Activated naive CD8-positive, alpha-beta T cell treated with anti-CD3 and anti-CD28 coated beads, Interleukin-2, amount 50 U/mL, for 16 hours (primary cell): Measurements from ENCODE around the gene SYNDIG1L.
A peak's percentile ranks its signal among the peaks of the same experiment; 100 is the strongest.

Experiments used
- DNase-seq: peaks from one replicate; pipeline ENCODE4 v3.0.0-alpha.2; 2020; ENCODE audit warnings: low read depth, low spot score

The SYNDIG1L gene

DNA sequence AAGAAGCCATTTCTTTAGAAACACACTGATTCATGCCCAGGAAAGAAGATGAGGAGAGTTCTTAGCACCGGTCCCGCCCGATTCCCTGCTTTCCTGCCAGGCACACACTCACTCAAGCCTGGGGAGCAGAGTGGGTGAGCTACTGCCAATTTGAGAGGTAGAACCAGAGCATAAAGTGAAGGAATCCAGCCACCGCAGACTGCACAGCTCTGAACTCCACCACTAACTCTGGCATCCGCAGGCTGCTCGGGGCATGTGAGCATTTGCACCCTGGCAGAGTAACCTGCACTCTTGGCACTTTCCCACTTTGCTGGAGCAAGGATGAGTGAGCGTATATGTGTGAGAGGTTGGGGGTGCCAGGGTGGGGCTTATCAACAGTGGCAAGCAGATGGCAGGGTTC is 4.0 kb upstream of the SYNDIG1L start:
- DNase-seq: no peak

- DNase-seq: no peak
These were observed 3.2 kb upstream of the SYNDIG1L start for GRCh38 chr14:74429221-74429691.

DNA sequence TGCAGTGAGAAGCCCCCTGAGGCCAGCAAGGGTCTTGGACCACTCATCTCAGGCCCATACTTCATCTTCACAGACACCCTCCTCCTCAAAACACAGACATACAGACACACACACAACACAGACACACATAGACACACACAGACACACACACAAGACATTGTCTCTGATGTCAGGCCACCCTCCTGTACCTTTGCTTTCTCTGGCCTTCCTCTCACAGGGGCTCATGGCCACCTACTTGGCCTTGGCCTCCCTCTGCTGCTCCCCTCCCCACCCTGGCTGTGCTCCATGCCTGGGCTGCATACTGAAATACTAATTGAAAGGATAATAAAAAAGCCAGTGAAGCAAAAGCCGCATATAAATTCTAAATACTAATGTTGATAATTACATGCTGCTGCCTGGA is 1.6 kb upstream of the SYNDIG1L start:
- DNase-seq: no peak

GRCh38 chr14:74425525-74426201 is 347 bp downstream of the SYNDIG1L start:
- DNase-seq: peak; percentile 14

DNA sequence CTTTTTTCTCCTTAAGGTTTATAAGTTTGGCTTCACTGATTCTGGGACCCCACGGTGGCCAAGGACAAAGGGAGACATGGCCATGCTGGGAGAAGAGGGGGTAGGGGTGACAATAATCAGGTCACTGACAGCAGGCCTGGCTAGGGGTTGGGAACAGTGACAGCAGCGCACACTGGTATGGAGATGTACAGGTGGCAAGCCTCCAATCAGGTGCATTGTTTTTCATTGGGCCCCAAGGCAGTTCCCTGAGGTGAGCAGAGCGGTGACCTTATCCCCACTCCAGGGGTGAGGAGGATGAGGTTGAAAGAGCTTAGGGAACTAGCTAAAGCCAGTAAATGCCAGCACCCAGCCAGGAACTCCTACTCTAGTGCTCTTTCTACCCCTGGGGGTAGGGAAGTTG is 1.4 kb downstream of the SYNDIG1L start:
- DNase-seq: no peak

DNA sequence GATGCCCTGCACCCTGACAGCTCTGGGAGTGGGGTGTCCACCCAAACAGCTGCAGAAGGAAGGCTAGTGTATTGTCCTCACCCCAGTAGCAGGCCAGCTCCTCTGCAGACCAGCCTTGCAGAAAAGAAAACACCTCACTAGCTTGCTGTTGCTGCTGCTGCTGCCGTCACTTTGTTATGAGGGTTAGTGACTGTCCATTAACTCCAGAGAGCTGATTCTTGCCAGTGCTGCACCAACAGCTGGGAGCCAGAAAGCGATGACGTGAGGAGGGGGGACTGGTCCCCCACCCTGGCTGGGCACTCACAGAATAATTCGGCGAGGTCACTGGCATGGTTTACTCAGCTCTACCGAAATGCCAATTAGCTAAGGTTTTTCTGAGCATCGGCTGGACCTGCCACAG is 2.8 kb downstream of the SYNDIG1L start:
- no peak for DNase-seq

DNA sequence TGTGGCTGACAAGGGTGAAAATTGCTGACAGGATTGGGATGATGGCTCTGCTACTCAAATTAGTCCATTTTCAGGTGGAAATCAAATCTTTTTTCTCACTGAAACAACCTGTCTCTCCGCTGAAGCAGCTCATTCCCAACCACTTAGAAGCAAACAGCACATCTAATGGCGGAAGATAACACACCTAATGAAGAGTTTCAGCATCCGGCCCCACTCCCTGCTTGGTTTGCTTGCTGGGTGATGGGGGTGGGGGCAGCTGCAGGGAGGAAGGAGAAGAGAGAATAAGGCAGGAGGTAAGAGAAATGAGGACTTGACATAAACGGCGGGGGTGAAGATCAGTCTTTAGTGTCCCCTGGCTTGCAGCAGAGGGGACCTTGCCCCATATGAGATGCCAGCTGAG is 4.0 kb downstream of the SYNDIG1L start:
- DNase-seq: no peak

DNA sequence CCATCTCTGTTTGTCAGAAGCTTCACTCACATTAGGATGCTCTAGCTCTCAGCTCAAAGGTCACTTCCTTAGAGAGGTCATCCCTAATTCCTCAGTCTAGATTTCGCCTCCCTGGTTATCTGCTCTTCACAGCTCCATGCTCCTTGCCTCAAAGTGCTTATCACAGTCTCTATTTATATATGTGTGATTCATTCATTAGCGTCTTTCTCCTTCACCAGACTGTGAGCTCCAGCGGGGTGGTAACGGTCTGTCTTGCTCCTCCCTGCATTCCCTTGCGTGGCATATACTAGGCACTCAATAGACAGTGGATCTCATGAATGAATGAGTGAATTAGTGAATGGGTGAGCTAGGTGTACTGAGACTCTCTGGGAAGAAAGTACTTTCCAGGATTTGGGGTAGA is 6.9 kb downstream of the SYNDIG1L start:
- no peak for DNase-seq

DNA sequence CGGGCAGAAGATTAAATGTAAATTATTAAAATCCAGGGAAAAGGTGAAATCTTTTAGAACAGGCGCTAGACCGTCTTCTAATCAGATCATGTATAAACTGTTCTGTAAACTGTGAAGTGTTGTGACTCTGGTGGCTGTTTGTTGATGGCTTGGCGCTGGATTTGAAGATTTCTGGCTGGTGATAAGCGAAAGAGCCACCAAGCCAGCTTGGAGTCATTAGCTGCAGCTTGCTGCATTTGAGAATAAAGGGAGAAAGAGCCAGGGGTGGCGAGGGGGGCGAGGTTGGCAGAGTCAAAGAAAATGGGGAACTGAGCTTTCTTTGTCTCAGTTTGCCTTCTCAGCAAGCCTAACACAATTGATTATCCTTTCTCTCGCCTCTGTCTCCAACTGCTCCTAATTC is 8.0 kb downstream of the SYNDIG1L start:
- DNase-seq: no peak

GRCh38 chr14:74417611-74418010 is 8.4 kb downstream of the SYNDIG1L start:
- no peak for DNase-seq

GRCh38 chr14:74417201-74417600 is 8.8 kb downstream of the SYNDIG1L start:
- no peak for DNase-seq

GRCh38 chr14:74415115-74415437 is 10.9 kb downstream of the SYNDIG1L start:
- DNase-seq: no peak

DNA sequence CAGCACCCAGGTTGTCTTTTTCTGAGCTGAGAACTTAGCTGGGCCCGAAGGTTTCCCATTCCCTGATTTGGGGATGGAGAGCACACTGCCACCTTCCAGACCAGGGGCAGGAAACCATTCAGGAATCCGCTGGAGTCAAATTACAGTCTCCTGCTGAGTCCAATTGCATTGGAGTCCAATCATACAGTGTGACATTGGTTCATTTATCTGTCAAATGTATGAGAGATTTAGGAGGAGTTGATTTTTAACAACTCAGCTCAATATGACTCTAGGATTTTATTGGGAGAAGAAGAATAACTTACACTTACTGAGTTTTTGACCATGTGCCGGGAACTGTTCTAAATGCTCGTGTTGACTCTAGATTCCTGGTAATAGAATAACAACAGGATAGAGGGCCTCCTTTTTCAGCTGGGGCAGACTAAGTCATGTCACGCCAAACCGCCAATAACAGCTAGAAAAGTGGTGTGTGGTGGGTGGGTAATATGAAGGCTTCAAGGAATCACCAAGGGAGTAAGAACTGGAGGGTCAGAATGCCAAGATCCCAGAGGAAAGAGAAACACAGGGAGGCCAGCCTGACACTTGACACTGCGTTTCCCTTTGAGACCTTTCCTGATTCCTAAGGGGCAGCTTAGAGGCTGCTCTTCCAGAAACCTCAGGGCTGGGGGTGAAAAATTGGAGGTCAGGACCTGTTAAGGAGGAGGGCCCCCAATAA is 11.5 kb downstream of the SYNDIG1L start:
- DNase-seq: no peak

- no peak for DNase-seq
These were observed 12.4 kb downstream of the SYNDIG1L start for GRCh38 chr14:74413627-74414026.

GRCh38 chr14:74412753-74413152 is 13.3 kb downstream of the SYNDIG1L start:
- no peak for DNase-seq

GRCh38 chr14:74411671-74412070 is 14.3 kb downstream of the SYNDIG1L start:
- no peak for DNase-seq

DNA sequence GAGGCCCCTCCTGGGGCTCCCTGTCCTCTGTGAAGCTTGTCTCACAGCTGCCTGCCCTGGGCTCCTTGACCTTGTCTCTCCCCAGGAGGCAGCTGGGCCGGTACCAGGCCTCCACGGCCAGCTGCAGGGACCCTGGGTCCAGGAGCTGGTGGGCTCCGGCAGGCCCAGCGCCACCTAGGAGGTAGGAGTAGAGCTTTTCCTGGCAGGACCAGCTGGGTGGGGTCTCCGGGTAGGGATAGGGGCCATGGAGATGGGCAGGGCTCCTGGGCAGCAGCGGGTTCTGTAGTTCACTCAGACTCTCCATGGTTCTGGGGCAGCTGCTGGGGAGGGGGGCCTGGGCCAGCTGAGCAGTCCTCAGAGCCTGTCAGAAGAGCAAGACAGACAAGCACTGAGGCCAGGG is 16.6 kb downstream of the SYNDIG1L start:
- no peak for DNase-seq

GRCh38 chr14:74408870-74409269 is 17.1 kb downstream of the SYNDIG1L start:
- no peak for DNase-seq

- no peak for DNase-seq
These were observed 18.2 kb downstream of the SYNDIG1L start for GRCh38 chr14:74407801-74408154.

DNA sequence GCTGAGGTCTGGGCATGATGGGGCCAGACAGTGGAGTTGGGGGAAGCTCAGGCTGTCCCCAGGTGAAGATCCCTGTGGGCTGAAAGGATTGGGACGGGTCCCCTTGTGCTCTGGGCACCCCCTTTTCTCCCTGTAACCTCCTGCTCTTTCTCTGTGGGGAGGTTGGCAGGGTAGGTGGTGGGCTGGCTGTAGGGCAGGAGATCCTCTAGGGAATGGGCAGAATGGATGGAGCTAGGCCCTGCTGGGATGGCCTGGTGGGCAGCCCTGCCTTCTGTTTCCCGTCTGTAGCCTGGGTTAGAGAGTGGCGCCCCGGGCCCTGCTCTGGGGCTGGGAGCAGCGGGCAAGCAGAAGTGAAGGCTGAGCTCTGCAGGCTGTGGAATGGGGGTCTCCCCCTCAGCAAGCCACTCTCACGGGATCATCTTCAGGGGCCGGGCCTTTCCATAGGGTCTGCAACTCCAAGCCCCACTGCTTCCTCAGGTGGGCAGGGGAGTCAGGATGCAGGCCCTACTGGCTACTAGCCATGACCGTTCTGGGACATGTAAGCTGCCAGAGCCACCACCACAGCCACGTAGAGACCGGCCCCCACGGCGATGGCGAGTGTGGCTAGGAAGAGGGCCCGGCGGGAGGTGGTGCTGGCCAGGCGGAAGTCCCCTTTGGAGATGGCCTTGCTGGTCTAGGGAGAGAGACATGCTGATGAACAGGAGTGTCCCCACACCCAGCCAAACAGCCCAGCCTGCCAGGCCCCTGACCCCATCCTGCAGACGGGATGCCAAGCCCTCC is 18.8 kb downstream of the SYNDIG1L start:
- no peak for DNase-seq

GRCh38 chr14:74405663-74406062 is 20.3 kb downstream of the SYNDIG1L start:
- DNase-seq: no peak

GRCh38 chr14:74404435-74404834 is 21.6 kb downstream of the SYNDIG1L start:
- no peak for DNase-seq
